IPS-20b (cell line): Measurements from ENCODE around the gene TDRD9.
A peak's percentile ranks its signal among the peaks of the same experiment; 100 is the strongest.

Experiments
- H3K27ac ChIP-seq: one replicate; pipeline ENCODE4 v1.5.1; 2013; ENCODE audit warnings: low read length
- H3K27me3 ChIP-seq: 2 replicates; pipeline ENCODE4 v1.6.1; 2013; ENCODE audit warnings: mild to moderate bottlenecking, low read length, inconsistent platforms; ENCODE audit not compliant: insufficient read depth
- H3K36me3 ChIP-seq: 2 replicates; pipeline ENCODE4 v1.6.1; 2013; ENCODE audit warnings: low read depth, mild to moderate bottlenecking, inconsistent platforms, low read length, moderate library complexity; ENCODE audit not compliant: insufficient read depth
- H3K4me1 ChIP-seq: 2 replicates; pipeline ENCODE4 v1.6.1; 2013; ENCODE audit warnings: mild to moderate bottlenecking, control low read depth, inconsistent platforms, low read length, moderate library complexity; ENCODE audit not compliant: insufficient read depth
- H3K4me3 ChIP-seq: 2 replicates; pipeline ENCODE4 v1.5.1; 2013; ENCODE audit warnings: mild to moderate bottlenecking, low read length, inconsistent platforms
- H3K9ac ChIP-seq: 2 replicates; pipeline ENCODE4 v1.6.1; 2013; ENCODE audit warnings: low read depth, mild to moderate bottlenecking, inconsistent platforms, low read length, moderate library complexity
- H3K9me3 ChIP-seq: 2 replicates; pipeline ENCODE4 v1.6.1; 2013; ENCODE audit warnings: mild to moderate bottlenecking, low read depth, low read length, inconsistent platforms; ENCODE audit not compliant: insufficient read depth

The TDRD9 gene

DNA sequence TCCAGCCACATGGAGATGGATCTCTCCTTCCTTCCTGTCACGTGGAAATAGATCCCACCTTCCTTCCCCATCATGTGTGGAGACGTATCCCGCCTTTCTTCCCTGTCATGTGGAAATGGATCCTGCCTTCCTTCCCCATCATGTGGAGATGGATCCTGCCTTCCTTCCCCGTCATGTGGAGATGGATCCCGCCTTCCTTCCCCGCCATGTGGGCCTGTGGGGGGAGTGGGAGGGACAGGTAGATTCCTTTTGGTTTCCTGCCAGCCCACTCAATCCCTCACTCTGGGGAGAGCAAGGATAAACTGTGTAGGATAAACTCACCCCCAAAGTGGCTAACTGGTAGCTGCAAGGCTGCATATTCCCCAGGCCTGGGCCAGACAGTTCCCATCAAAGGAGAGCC is 31.7 kb upstream of the TDRD9 start:
- Histone ChIP-seq H3K27ac (no peak overlapping the region), H3K4me1 (no peaks in the 10 kb centered on the region), H3K9ac (no peak overlapping the region), H3K4me3 (no peak overlapping the region), H3K9me3 (peaks cover 5% of the 10 kb centered on the region; the same call in 1 of the 2 replicates), H3K27me3 (no peaks in the 10 kb centered on the region; the same call in 1 of the 2 replicates), H3K36me3 (no peaks in the 10 kb centered on the region)

DNA sequence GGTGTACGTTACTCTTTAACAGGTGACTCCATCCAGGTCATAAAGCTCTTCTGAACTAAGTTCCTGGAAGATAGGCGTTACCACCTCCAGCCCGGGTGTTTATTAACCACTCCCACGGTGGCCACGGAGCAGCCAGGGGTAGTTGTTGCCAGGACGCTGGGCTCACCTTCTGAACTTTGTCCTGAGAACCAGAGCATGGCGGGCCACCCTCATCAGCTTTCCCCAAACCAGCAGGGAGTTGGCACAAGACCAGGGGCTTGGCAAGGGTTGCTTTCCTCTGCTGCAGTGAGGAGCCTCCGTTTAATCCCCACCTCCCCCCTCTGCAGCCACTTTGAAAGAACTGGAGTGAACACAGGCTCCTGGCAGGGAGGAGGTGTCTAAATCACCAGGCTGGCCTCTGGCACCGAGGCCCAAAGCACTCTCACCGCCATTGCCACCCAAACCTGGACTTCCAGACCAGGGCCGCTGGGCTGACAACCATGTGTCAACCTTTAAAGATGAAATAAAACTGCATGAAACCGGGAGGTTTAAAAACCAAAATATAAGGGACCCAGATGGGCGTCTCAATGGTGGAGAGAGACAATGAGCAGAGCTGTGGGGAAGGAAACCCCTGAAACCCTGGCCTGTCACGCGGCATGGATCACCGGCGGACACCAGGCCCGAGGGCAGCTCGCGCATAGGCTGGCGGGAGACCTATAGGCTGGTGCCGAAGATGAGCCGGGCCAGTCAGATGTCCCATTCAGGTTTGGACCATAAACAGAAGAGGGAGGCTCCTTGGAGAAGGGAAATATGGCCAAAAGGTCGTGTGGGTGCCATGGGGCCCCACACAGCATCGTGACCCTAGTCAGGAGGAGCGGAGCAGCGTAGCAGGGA is 30.9 kb upstream of the TDRD9 start:
- H3K9me3 ChIP-seq: peaks cover 5% of the 10 kb centered on the region; the same call in 1 of the 2 replicates
- H3K27ac ChIP-seq: no peak overlapping the region

DNA sequence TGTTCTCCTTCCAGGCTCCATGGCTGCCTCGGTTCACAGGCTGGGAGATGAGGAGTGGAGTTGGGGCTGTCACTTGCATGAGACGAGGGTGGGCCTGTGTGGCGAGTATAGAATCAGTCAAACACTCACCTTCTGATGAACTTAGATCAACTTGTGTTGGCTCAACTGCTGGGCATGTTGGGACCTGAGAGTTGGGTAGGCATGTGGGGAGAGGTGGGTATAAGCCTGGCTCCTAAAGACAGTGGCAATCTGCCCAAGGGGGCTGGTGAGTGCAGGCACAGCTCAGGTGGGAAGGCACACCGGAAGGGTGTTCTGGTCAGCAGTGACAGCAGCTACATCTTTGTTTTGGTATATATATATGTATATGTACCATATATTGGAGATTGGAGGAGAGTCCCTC is 30.1 kb upstream of the TDRD9 start:
- peaks cover 5% of the 10 kb centered on the region; the same call in 1 of the 2 replicates for H3K9me3 ChIP-seq
- no peak overlapping the region for H3K4me3 ChIP-seq
- H3K36me3 ChIP-seq: no peaks in the 10 kb centered on the region
- no peaks in the 10 kb centered on the region for H3K4me1 ChIP-seq
- no peak overlapping the region for H3K9ac ChIP-seq
- no peaks in the 10 kb centered on the region; the same call in 1 of the 2 replicates for H3K27me3 ChIP-seq
- no peak overlapping the region for H3K27ac ChIP-seq

More for the DNA sequence above, 30.9 kb upstream of the TDRD9 start:
- no peak overlapping the region for H3K4me3 ChIP-seq
- H3K9ac ChIP-seq: no peak overlapping the region
- H3K36me3 ChIP-seq: no peaks in the 10 kb centered on the region
- no peaks in the 10 kb centered on the region; the same call in 1 of the 2 replicates for H3K27me3 ChIP-seq
- no peaks in the 10 kb centered on the region for H3K4me1 ChIP-seq

DNA sequence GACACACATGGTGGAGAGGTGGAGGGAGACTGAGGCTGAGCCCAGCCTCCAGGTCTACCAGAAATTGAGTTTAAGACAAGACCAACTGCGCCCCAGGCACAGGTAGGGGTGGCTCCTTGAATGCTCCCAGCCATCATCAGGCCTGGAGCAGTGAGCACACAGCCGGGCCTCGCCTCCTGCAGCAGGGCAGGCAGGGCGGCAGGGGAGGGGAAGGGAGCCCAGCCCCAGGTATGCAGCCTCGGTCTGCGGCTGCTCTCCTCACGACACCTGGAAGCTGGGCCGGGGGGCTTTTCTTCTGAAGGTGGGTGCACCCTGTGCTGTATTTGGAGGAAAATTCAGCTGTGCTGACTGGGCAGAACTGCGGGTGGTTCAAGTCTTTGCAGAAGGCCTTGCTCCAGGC is 29.5 kb upstream of the TDRD9 start:
- Histone ChIP-seq H3K27ac (no peak overlapping the region), H3K4me1 (no peaks in the 10 kb centered on the region), H3K9ac (no peak overlapping the region), H3K36me3 (no peaks in the 10 kb centered on the region), H3K4me3 (no peak overlapping the region), H3K9me3 (peaks cover 5% of the 10 kb centered on the region; the same call in 1 of the 2 replicates), H3K27me3 (no peaks in the 10 kb centered on the region; the same call in 1 of the 2 replicates)

DNA sequence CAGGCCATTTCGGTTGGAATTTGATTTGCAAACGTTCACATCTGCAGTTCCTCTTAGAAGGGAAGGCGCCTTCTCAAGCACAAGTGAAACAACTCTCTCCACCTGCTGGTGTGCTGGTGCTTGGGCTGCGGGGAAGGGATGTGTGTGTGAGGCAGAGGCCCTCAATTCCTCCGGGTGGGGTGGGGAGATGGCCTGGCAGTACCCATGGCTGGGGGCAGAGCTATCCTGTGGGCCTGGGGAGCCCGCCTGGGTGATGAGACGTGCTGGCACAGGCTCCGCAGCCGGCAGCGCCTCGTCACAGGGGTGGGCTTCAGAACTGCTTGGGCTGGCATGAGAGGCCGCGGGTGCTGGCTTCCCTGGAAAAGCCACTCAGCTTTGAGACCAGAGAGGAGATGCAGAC is 28.9 kb upstream of the TDRD9 start:
- peaks cover 5% of the 10 kb centered on the region; the same call in 1 of the 2 replicates for H3K9me3 ChIP-seq
- H3K4me3 ChIP-seq: no peak overlapping the region

DNA sequence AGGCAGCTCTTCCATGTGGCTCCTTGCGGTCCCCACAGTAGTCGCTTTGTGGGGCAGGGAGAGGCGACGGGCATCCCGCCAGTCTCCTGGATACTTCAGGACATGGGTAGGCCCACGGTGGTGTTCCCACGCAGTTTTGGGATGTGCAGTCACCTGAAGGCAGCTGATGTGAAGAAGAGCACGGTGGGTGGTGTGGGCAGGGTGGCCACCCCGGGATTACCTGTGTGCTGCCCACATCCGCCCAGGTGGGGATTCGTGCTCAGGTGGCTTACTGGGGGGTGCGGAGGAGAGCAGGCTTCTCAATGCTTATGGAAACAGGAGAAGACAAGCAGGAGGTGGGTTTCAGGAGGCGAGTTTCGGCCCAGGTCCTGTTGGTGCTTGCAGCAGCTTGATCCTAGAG is 28.4 kb upstream of the TDRD9 start:
- no peaks in the 10 kb centered on the region; the same call in 1 of the 2 replicates for H3K27me3 ChIP-seq
- no peaks in the 10 kb centered on the region for H3K4me1 ChIP-seq
- H3K4me3 ChIP-seq: no peak overlapping the region
- no peak overlapping the region for H3K9ac ChIP-seq
- no peak overlapping the region for H3K27ac ChIP-seq
- H3K36me3 ChIP-seq: no peaks in the 10 kb centered on the region
- H3K9me3 ChIP-seq: peaks cover 5% of the 10 kb centered on the region; the same call in 1 of the 2 replicates

More for the DNA sequence above, 28.9 kb upstream of the TDRD9 start:
- no peaks in the 10 kb centered on the region for H3K36me3 ChIP-seq
- no peak overlapping the region for H3K27ac ChIP-seq
- no peaks in the 10 kb centered on the region for H3K4me1 ChIP-seq
- H3K27me3 ChIP-seq: no peaks in the 10 kb centered on the region; the same call in 1 of the 2 replicates
- no peak overlapping the region for H3K9ac ChIP-seq

DNA sequence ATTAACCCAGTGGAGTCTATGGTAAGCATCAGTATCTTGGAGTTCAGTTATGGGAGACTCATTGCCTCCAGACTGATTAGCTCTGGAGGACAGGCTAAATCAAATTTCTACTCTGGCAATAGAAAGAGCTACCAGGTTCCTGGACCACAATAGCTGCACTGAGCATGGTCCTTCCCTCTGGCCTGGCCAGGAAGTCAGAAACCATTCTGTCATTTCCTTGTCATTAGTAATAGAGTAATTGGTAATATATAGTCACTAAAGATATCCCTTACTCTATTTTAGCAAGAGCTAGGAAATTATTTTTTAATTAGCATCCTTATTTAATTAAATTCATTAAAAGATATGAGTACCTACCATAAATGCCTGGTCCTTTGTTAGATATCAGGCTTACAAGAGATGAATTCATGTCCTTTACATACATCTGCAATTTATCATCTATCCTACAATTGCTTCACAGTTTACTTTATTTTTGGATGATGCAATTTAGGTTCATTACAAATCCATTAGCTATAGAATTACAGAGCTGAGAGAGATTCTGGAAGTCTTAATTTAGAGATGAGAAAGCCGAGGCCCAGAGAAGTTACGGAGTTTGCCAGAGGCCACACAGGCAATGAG is 23.7 kb upstream of the TDRD9 start:
- no peak overlapping the region for H3K9ac ChIP-seq
- no peaks in the 10 kb centered on the region for H3K9me3 ChIP-seq
- H3K27me3 ChIP-seq: no peaks in the 10 kb centered on the region
- H3K4me3 ChIP-seq: no peak overlapping the region
- no peaks in the 10 kb centered on the region for H3K36me3 ChIP-seq
- H3K4me1 ChIP-seq: no peaks in the 10 kb centered on the region
- no peak overlapping the region for H3K27ac ChIP-seq

DNA sequence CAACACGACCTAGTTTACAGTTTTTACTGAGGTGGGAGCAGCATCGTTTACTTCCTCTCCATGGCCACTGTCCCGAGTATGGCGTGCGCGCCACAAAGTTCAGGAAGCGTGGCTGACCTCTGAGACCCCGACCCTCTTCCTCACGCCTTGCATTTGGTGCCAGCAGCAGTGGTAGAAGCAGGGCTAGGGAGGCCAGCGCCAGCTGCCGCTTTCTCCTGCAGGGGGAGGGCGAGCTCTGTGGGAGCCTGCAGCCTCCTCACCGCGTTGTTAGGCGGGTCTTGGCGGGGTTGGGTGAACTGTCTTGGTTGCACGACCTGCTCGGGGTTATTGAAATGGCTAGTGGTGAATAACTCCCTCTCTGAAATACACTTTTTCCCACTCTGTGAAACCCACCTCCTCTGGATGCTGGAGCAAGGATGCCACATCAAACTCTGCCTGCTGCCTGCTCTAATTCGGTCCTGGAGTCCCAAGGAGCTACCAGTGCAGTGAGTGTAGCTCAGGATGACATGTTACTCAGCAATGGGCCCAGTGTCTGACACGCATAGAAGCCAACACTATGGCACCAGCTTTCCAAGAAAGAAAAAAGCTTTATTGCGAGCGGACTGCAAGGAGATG is 22.3 kb upstream of the TDRD9 start:
- Histone ChIP-seq H3K4me3 (no peak overlapping the region), H3K4me1 (no peaks in the 10 kb centered on the region), H3K9me3 (no peaks in the 10 kb centered on the region), H3K36me3 (no peaks in the 10 kb centered on the region), H3K27ac (no peak overlapping the region), H3K9ac (no peak overlapping the region), H3K27me3 (no peaks in the 10 kb centered on the region)

DNA sequence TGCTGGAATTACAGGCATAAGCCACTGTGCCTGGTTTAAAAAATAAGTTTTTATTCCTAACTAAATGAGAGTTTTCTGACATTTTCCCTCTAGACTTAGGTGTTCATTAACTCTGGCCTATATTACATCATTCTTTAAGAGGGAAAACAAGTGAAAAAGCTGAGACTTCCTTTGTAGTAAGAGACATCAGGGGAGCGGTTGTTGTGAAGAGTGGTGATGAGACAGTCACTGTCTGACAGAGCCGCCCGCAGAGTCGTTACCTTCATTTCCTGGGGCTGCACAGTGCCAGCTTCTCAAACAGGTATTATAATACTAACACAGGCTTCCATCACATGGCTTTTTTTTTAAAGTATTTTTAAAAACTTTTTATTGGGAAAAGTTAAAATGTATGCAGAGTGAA is 19.7 kb upstream of the TDRD9 start:
- Histone ChIP-seq H3K9ac (no peak overlapping the region), H3K4me3 (no peak overlapping the region), H3K27me3 (no peaks in the 10 kb centered on the region), H3K27ac (no peak overlapping the region), H3K36me3 (peaks cover 16% of the 10 kb centered on the region), H3K9me3 (no peaks in the 10 kb centered on the region), H3K4me1 (no peaks in the 10 kb centered on the region)

DNA sequence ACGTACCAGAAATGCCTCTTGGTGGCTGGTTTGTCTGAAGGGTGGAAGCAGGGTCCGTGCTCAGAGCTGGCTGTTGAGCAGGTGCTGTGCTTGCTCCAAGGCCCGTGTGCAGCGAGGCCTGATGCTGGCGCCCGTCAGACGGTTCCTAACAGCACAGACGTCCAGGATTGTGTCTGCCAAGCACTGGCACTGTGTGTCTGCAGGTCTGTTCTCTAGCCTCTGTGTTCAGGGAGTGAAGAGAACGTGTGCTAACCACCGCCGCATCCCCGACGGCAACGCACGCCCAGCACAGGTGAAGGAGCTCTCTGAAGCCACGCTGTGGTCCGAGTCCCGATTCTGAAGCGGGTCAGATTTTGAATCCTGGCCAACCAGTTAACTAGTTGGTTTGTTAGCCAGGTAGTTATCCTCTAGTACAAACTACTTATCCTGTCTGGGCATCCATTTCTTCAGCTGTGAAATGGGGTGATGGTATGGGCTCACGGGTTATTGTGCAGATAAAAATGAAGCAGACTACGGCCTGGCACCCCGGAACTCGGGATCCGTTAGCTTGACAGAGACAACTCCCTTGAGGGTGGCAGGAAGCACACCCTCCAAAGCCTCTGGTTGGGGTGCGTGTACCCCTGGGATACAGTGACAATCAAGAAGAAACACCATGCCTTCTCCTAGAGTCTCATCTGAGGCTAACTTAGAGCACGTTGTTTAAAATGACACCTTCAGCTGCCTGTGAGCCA is 18.6 kb upstream of the TDRD9 start:
- Histone ChIP-seq H3K9ac (no peak overlapping the region; the same call in 1 of the 2 replicates), H3K27me3 (no peaks in the 10 kb centered on the region), H3K36me3 (peaks cover 27% of the 10 kb centered on the region), H3K9me3 (no peaks in the 10 kb centered on the region), H3K4me1 (no peaks in the 10 kb centered on the region), H3K27ac (no peak overlapping the region), H3K4me3 (peak overlapping the region; percentile 34)

DNA sequence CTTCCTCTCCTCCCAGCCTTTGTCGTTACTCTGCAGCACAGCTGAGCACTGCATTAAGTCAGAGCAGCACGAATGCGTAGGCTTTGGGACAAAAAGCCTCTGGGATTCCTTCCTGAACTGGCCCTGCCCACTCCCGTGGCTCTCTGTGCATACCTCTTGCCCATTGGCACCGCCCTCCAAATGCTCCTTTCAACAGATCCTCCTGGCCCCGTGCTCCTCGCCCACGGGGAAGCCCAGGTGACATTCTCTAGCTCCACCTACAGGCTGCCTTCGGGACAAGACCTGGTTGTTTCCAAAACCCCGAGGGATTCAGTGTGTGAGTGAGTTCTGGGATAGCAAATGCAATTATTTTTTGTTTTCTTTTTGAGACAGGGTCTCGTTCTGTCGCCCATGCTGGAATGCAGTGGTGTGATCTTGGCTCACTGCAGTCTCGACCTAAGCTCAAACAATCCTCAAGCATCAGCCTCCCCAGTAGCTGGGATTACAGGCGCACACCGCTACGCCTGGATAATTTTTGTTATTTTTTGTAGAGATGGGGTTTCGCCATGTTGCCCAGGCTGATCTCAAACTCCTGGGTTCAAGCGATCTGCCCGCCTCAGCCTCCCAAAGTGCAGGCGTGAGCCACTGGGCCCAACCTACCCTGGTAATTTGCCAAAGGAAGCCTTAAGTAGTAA is 17.9 kb upstream of the TDRD9 start:
- Histone ChIP-seq H3K9ac (no peak overlapping the region; the same call in 1 of the 2 replicates), H3K27ac (no peak overlapping the region), H3K9me3 (no peaks in the 10 kb centered on the region), H3K27me3 (no peaks in the 10 kb centered on the region), H3K4me1 (no peaks in the 10 kb centered on the region), H3K36me3 (peaks cover 33% of the 10 kb centered on the region), H3K4me3 (peak overlapping the region; percentile 34)
